HG02610 (cell line): ENCODE data around the gene SLC39A2.

Experiments used
- ATAC-seq: cut with Tn5 transposase; IDR thresholded peaks from one replicate; pipeline ENCODE4 v1.9.1; 2021; ENCODE audit warnings: mild to moderate bottlenecking, moderate library complexity; ENCODE audit not compliant: unreplicated experiment

SLC39A2 gene

GRCh38 chr14:21043387-21043973 is 44.4 kb downstream of the SLC39A2 start:
- no peak for ATAC-seq

GRCh38 chr14:21043974-21044618 is 45.0 kb downstream of the SLC39A2 start:
- no peak for ATAC-seq

GRCh38 chr14:21047378-21047781 is 48.3 kb downstream of the SLC39A2 start:
- no peak for ATAC-seq

GRCh38 chr14:21048638-21049037 is 49.5 kb downstream of the SLC39A2 start:
- no peak for ATAC-seq

GRCh38 chr14:21049271-21049673 is 50.2 kb downstream of the SLC39A2 start:
- no peak for ATAC-seq

GRCh38 chr14:21050597-21050996 is 51.5 kb downstream of the SLC39A2 start:
- ATAC-seq = no peak
